HepG2 (cell line): Measurements from ENCODE around the gene KATNA1. TPM values are rescaled to one million over a fixed set of nuclear protein-coding genes. Genes with fewer than 3 reads are reported as not detected.

Source experiments
- ATF1 ChIP-seq: IDR thresholded peaks from 2 replicates; pipeline ENCODE4 v1.6.1; 2016; ENCODE audit warnings: mild to moderate bottlenecking, control low read depth
- ELF4 ChIP-seq: sonication (generic); formaldehyde crosslinking; IDR thresholded peaks from 2 replicates; pipeline ENCODE4 v1.5.0; 2020; ENCODE audit warnings: missing genetic modification reagents, mild to moderate bottlenecking, moderate library complexity, borderline replicate concordance
- JUNB ChIP-seq: sonication (generic); formaldehyde crosslinking; IDR thresholded peaks from 2 replicates; pipeline ENCODE4 v1.8.0; 2022; ENCODE audit warnings: missing genetic modification reagents, mild to moderate bottlenecking, borderline replicate concordance
- KDM3A ChIP-seq: IDR thresholded peaks from 2 replicates; pipeline ENCODE4 v1.6.1; 2018; ENCODE audit warnings: low read depth, missing compliant biosample characterization
- KLF12 ChIP-seq: sonication (generic); formaldehyde crosslinking; IDR thresholded peaks from 2 replicates; pipeline ENCODE4 v1.4.0; 2020; ENCODE audit warnings: missing genetic modification reagents, borderline replicate concordance
- KMT2A ChIP-seq: sonication (generic); formaldehyde crosslinking; IDR thresholded peaks from 2 replicates; pipeline ENCODE4 v1.4.0; 2020; ENCODE audit warnings: missing genetic modification reagents
- NFIC ChIP-seq: IDR thresholded peaks from 2 replicates; pipeline ENCODE4 v1.6.1; 2012; ENCODE audit warnings: mild to moderate bottlenecking, low read length, inconsistent platforms
- RXRA ChIP-seq: sonication (generic); formaldehyde crosslinking; IDR thresholded peaks from 2 replicates; pipeline ENCODE4 v1.5.1; 2020; ENCODE audit warnings: missing genetic modification reagents
- SMARCE1 ChIP-seq: fragments of 450-650 bp; IDR thresholded peaks from 2 replicates; pipeline ENCODE4 v1.6.1; 2017; ENCODE audit warnings: borderline replicate concordance
- SPEN ChIP-seq: sonication (generic); formaldehyde crosslinking; IDR thresholded peaks from 2 replicates; pipeline ENCODE4 v1.5.1; 2020; ENCODE audit warnings: low read depth, mild to moderate bottlenecking, missing genetic modification reagents
- SRSF4 ChIP-seq: fragments of 200-400 bp; formaldehyde crosslinking; IDR thresholded peaks from one replicate; pipeline ENCODE4 v1.6.1; 2018; ENCODE audit warnings: mild to moderate bottlenecking, low read depth, low read length, moderate library complexity; ENCODE audit not compliant: poor library complexity, severe bottlenecking
- ZNF329 ChIP-seq: sonication (generic); formaldehyde crosslinking; IDR thresholded peaks from 2 replicates; pipeline ENCODE4 v1.9.0; 2021; ENCODE audit warnings: low read depth, mild to moderate bottlenecking, missing genetic modification reagents
- ZNF557 ChIP-seq: sonication (generic); formaldehyde crosslinking; IDR thresholded peaks from 2 replicates; pipeline ENCODE4 v1.4.0; 2020; ENCODE audit warnings: missing genetic modification reagents
- ZNF780A ChIP-seq: sonication (generic); formaldehyde crosslinking; IDR thresholded peaks from 2 replicates; pipeline ENCODE4 v1.8.0; 2022; ENCODE audit warnings: mild to moderate bottlenecking, missing genetic modification reagents, moderate library complexity
- ZNF879 ChIP-seq: sonication (generic); formaldehyde crosslinking; IDR thresholded peaks from 2 replicates; pipeline ENCODE4 v1.8.1; 2023; ENCODE audit warnings: missing genetic modification reagents
- polyA plus RNA-seq, 8 experiments: library from polyadenylated mRNA; depleted of rRNA in 3 of 8; stranded (reverse) in 7 of 8; unstranded in 1 of 8; fragments of >200 nt; fragmentation: Illumina TruSeq in 4 of 8; extraction: Trizol in 4 of 8; gene quantifications; 2 replicates each; pipeline versions ENCODE4 v1.2.1 to v1.2.3, GENCODE V29; 2011 to 2016; ENCODE audit warnings: low read depth in 4 of 8, missing spikeins in 1 of 8, mixed read lengths in 1 of 8; ENCODE audit not compliant: insufficient read depth in 1 of 8
- total RNA-seq, 5 experiments: library from RNA; depleted of rRNA; stranded (reverse); fragments of >200 nt; fragmentation: Illumina TruSeq; extraction: Trizol; gene quantifications; 2 replicates each; pipeline ENCODE4 v1.2.3, GENCODE V29; 2016; ENCODE audit warnings: low read depth in 1 of 5
- TF ChIP-seq, protein P1 (sequence below): sonication (generic); formaldehyde crosslinking; IDR thresholded peaks from 2 replicates; pipeline ENCODE4 v1.8.0; 2022; ENCODE audit warnings: mild to moderate bottlenecking, missing genetic modification reagents; ENCODE audit not compliant: insufficient replicate concordance
- TF ChIP-seq, protein P2 (sequence below): sonication (generic); formaldehyde crosslinking; conservative IDR thresholded peaks from 2 replicates; pipeline ENCODE4 v1.4.0; 2020; ENCODE audit warnings: missing genetic modification reagents
- TF ChIP-seq, protein P3 (sequence below): sonication (generic); formaldehyde crosslinking; IDR thresholded peaks from 2 replicates; pipeline ENCODE4 v1.4.0; 2020; ENCODE audit warnings: missing genetic modification reagents, borderline replicate concordance
- TF ChIP-seq, protein P4 (sequence below): sonication (generic); formaldehyde crosslinking; IDR thresholded peaks from 2 replicates; pipeline ENCODE4 v1.4.0; 2020; ENCODE audit warnings: missing genetic modification reagents; ENCODE audit errors: not compliant biosample characterization
- TF ChIP-seq, protein P5 (sequence below): sonication (generic); formaldehyde crosslinking; IDR thresholded peaks from 2 replicates; pipeline ENCODE4 v1.4.0; 2020; ENCODE audit warnings: missing genetic modification reagents

The KATNA1 gene
- total and polyA plus RNA-seq, 2 of the 13 experiments (the other 11 are each of a cell fraction or from before 2014, with no cell fraction given) = 14.8 to 25.3 TPM

DNA sequence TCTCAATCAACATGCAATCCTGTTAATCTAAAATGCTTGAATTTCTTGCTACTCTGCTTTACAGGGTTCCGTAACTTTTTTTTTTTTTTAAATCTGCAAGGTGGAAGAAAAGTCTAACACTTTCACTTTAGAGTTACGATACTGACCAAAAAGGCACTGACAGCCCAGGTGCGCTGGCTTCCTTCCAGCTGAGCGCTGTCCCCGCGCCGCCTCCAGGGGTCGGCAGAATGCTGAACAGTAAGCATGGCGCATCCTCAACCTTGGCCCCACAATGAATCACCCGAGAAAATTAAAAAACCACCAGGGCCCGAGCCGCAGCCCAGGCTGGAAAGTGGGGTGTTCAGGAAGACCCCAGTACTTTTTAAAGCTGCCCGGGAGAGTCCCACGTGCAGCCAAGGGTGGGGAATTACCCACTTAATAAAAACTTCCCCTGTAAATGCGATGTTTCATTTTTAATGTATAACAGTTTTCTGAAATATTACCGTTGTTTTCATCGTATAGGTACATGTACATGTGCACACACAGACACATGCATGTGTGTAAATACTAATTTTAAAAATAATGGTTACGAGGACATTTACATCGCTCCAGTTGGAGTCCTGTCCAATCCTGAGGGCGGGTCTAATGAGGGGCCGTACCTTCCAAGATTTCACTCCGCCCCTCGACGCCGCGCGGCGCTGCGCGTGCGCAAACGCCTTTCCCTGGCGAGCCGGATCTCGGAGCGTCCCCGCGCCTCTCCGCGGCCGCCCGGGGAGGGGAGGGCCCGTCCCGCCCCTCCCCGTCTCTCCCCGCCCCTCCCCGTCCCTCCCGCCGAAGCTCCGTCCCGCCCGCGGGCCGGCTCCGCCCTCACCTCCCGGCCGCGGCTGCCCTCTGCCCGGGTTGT, 82.7 kb downstream of the KATNA1 start, which contains the start of gene GINM1 (continued):
- TF ChIP-seq KDM3A (CRISPR knock-in tag) (peak; percentile 80; the same call in 1 of the 2 replicates), ZNF879 (CRISPR knock-in tag) (no peak), ZNF329 (CRISPR knock-in tag) (no peak), RXRA (0 out of 2 replicates have a peak, but pooled peaks have one; percentile 56), KMT2A (CRISPR knock-in tag) (peak; percentile 83), SMARCE1 (no peak), KLF12 (peak; percentile 83), NFIC (peak; percentile 35; the same call in 1 of the 2 replicates), ATF1 (CRISPR knock-in tag) (no peak), ZNF557 (CRISPR knock-in tag) (0 out of 2 replicates have a peak, but pooled peaks have one; percentile 45), SRSF4 (no peak), ELF4 (CRISPR knock-in tag) (no peak), ZNF780A (CRISPR knock-in tag) (no peak), JUNB (no peak), SPEN (no peak; the same call in 1 of the 2 replicates)
- TF ChIP-seq, protein P1, sequence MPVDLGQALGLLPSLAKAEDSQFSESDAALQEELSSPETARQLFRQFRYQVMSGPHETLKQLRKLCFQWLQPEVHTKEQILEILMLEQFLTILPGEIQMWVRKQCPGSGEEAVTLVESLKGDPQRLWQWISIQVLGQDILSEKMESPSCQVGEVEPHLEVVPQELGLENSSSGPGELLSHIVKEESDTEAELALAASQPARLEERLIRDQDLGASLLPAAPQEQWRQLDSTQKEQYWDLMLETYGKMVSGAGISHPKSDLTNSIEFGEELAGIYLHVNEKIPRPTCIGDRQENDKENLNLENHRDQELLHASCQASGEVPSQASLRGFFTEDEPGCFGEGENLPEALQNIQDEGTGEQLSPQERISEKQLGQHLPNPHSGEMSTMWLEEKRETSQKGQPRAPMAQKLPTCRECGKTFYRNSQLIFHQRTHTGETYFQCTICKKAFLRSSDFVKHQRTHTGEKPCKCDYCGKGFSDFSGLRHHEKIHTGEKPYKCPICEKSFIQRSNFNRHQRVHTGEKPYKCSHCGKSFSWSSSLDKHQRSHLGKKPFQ (CRISPR knock-in tag) = no peak
- TF ChIP-seq, protein P2, sequence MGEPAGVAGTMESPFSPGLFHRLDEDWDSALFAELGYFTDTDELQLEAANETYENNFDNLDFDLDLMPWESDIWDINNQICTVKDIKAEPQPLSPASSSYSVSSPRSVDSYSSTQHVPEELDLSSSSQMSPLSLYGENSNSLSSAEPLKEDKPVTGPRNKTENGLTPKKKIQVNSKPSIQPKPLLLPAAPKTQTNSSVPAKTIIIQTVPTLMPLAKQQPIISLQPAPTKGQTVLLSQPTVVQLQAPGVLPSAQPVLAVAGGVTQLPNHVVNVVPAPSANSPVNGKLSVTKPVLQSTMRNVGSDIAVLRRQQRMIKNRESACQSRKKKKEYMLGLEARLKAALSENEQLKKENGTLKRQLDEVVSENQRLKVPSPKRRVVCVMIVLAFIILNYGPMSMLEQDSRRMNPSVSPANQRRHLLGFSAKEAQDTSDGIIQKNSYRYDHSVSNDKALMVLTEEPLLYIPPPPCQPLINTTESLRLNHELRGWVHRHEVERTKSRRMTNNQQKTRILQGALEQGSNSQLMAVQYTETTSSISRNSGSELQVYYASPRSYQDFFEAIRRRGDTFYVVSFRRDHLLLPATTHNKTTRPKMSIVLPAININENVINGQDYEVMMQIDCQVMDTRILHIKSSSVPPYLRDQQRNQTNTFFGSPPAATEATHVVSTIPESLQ (CRISPR knock-in tag) = no peak; the same call in 1 of the 2 replicates
- TF ChIP-seq, protein P3, sequence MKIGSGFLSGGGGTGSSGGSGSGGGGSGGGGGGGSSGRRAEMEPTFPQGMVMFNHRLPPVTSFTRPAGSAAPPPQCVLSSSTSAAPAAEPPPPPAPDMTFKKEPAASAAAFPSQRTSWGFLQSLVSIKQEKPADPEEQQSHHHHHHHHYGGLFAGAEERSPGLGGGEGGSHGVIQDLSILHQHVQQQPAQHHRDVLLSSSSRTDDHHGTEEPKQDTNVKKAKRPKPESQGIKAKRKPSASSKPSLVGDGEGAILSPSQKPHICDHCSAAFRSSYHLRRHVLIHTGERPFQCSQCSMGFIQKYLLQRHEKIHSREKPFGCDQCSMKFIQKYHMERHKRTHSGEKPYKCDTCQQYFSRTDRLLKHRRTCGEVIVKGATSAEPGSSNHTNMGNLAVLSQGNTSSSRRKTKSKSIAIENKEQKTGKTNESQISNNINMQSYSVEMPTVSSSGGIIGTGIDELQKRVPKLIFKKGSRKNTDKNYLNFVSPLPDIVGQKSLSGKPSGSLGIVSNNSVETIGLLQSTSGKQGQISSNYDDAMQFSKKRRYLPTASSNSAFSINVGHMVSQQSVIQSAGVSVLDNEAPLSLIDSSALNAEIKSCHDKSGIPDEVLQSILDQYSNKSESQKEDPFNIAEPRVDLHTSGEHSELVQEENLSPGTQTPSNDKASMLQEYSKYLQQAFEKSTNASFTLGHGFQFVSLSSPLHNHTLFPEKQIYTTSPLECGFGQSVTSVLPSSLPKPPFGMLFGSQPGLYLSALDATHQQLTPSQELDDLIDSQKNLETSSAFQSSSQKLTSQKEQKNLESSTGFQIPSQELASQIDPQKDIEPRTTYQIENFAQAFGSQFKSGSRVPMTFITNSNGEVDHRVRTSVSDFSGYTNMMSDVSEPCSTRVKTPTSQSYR (CRISPR knock-in tag) = no peak
- TF ChIP-seq, protein P4, sequence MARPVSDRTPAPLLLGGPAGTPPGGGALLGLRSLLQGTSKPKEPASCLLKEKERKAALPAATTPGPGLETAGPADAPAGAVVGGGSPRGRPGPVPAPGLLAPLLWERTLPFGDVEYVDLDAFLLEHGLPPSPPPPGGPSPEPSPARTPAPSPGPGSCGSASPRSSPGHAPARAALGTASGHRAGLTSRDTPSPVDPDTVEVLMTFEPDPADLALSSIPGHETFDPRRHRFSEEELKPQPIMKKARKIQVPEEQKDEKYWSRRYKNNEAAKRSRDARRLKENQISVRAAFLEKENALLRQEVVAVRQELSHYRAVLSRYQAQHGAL = no peak
- TF ChIP-seq, protein P5, sequence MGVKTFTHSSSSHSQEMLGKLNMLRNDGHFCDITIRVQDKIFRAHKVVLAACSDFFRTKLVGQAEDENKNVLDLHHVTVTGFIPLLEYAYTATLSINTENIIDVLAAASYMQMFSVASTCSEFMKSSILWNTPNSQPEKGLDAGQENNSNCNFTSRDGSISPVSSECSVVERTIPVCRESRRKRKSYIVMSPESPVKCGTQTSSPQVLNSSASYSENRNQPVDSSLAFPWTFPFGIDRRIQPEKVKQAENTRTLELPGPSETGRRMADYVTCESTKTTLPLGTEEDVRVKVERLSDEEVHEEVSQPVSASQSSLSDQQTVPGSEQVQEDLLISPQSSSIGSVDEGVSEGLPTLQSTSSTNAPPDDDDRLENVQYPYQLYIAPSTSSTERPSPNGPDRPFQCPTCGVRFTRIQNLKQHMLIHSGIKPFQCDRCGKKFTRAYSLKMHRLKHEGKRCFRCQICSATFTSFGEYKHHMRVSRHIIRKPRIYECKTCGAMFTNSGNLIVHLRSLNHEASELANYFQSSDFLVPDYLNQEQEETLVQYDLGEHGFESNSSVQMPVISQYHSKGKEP (CRISPR knock-in tag) = no peak
